GM12864 (cell line): Measurements from ENCODE around the gene GABRG3.

Source experiments
- DNase-seq: peaks from one replicate; pipeline ENCODE4 v3.0.0-alpha.2; 2011; ENCODE audit warnings: low read depth
- H3K4me3 ChIP-seq: 2 replicates; pipeline ENCODE4 v1.5.1; 2011; ENCODE audit warnings: mild to moderate bottlenecking, low read depth, low read length, control low read depth
- CTCF ChIP-seq: IDR thresholded peaks from 2 replicates; pipeline ENCODE4 v1.5.1; 2011; ENCODE audit warnings: low read depth, mild to moderate bottlenecking, moderate library complexity, low read length, control low read depth, inconsistent platforms; ENCODE audit errors: missing control alignments

The GABRG3 gene

GRCh38 chr15:27043770-27044169 is 72.8 kb downstream of the GABRG3 start:
- no peak overlapping the region for H3K4me3 ChIP-seq
- DNase-seq = no peak
- no peak for TF ChIP-seq CTCF

DNA sequence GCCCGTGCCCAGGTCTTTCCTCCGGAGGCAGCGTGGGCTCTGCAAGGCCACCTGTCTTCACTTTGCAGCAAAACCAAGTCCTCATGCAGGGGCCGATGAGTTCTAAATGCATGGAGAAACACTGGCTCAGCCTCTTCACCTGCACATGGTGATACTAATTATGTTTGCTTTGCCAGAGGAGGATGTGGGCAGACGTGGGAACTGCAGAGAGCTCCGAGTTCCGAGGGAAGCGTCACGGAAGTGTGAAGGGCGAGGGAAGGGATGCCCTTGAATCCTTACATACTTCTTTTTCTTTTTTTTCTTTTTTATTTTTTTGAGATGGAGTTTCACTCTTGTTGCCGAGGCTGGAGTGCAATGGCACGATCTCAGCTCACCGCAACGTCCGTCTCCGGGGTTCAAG is 74.8 kb downstream of the GABRG3 start:
- no peak for DNase-seq
- TF ChIP-seq CTCF = no peak
- H3K4me3 ChIP-seq = no peak overlapping the region

- H3K4me3 ChIP-seq = no peak overlapping the region
- TF ChIP-seq CTCF = no peak
- no peak for DNase-seq
These were observed 75.9 kb downstream of the GABRG3 start for GRCh38 chr15:27046880-27047279.

DNA sequence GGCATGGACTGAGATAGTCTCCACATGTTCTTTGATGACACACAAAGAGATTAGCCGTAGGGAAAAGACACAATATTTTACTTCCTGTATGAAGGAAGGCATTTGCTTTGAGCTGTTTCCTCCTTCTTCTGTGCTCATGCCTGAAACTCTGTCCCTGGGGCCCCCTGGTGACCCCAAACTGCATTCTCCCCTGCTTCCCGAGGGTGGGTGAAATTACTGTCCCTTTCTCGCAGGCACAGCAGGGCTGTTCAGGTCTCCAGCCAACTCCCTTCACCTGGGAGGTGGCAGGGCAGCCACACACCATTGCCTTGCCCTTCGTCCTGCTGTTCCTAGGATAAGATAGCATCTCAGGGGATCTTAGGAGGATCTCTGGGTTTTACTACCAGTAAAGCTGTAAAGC is 79.2 kb downstream of the GABRG3 start:
- no peak overlapping the region for H3K4me3 ChIP-seq
- TF ChIP-seq CTCF = no peak
- no peak for DNase-seq

DNA sequence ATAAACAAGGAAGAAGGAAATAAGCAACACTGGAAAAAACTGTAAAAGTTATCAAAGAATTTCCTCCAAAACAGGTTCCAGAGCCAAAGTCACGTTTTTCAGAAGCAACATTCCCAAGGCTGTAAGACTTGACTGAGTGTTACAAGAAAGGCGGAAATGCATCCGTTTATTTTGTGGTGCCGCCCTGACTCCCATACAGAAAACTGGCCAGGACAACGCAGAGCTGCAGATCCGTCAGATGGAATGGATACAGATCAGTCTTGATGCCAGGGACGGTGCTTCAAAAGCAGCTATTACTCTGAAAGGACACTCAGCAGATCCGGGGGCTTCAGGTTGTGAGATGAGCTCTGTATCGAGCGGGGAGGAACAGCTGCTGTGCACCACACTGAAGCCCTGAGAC is 83.4 kb downstream of the GABRG3 start:
- no peak for DNase-seq
- TF ChIP-seq CTCF = no peak
- no peak overlapping the region for H3K4me3 ChIP-seq

DNA sequence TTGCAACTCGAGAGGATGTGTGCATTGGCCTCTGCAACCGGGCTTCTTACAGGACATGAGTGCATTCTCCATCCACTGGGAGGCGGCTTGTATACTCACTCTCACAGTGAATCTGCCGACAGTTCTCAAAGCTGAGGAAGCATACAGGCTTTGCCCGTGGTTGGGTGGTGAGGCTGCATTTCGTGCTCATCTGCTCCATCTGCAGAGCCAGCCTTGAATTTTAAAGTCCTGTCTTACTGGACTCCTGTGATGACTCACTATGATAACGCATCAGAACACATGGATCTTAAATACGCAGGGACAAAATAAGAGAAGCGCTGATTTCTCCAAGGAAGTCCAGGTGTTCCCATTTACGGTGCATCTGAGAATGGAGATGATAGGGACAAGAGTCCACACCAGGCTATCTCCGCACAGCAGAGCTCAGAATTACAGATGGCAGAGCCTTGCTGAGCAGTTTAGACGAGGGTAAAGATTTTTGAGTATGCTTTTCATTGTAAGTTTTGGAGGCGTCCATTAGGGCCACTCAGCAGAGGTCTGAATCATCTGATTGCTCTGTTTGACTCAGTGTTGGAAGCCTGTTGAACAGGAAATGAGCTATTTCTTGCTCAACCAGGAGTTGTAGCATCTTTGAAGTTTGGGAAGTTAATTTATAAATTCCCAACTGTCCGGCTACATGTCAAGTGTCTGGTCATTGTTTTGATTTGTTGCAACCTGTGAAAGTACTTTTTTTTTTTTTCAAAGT is 87.1 kb downstream of the GABRG3 start:
- H3K4me3 ChIP-seq = no peak overlapping the region
- TF ChIP-seq CTCF = no peak
- no peak for DNase-seq

DNA sequence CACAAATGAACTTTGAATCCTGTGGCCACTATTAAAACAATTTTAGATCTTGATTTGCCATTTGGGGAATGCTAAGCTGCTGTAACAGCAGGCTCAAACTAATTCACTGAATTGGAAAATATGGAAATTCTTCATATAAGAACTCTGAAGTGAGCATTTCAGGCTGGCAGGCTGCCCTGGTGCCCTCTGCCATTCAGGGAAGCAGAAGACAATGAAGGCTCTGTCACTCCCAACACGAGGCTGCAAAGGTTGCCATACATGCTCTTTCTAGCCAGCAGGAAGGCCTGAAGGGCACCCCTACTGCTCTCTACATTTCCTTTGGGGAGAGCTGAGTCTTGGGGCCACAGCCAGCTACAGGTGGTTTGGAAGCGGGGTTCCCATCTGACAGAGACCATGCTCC is 88.0 kb downstream of the GABRG3 start:
- H3K4me3 ChIP-seq = no peak overlapping the region
- no peak for TF ChIP-seq CTCF
- no peak for DNase-seq
